ENCODE results near the gene GRIPAP1.

- TF ChIP-seq CTCF (conservative IDR thresholded peaks at IDR 0.05) (no peak), ZFX (IDR thresholded peaks at IDR 0.05) (no peak)
Measured at GRCh38 chrX:48958635-48959094, 43.4 kb downstream of the GRIPAP1 start.

Data from C4-2B (cell line).